ENCODE results near the gene LRRC58.
"Not testable (repeated sequence)": the region's sequence is repeated elsewhere in the genome, so short reads cannot be mapped to it uniquely, and the experiment has no call there.

LRRC58 gene

DNA sequence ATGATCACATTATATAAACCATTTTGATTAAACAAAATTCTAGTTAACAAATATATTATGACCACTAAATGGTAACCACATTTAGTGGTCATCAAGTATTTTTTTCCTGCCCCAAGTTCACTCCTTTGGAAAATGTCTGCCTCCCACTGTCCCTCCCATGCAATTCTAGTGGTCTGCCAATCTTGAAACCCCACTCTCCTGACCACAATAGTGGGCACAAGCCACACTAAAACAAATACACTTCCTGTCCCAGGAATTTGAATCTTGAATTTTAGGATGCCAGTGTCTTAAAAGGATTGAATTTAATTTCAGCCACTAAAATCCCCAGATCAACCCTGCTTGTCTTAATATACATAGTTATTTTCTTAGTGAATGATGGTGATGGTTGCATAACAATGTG lies 50.2 kb downstream of the LRRC58 start:
- TF ChIP-seq CTCF (IDR thresholded peaks at IDR 0.05; ENCODE audit: borderline replicate concordance, insufficient read depth, low read depth, low read length): no peak
- H3K4me3 ChIP-seq (ENCODE audit: low read depth, low read length): no peak overlapping the region

GRCh38 chr3:120291552-120291951 lies 57.6 kb downstream of the LRRC58 start:
- not testable (repeated sequence) for H3K4me3 ChIP-seq (ENCODE audit: low read depth, low read length)

- no peak for TF ChIP-seq CTCF (IDR thresholded peaks at IDR 0.05; ENCODE audit: borderline replicate concordance, insufficient read depth, low read depth, low read length)
- no peak overlapping the region for H3K4me3 ChIP-seq (ENCODE audit: low read depth, low read length)
Observed at GRCh38 chr3:120289636-120290035, 59.5 kb downstream of the LRRC58 start.

DNA sequence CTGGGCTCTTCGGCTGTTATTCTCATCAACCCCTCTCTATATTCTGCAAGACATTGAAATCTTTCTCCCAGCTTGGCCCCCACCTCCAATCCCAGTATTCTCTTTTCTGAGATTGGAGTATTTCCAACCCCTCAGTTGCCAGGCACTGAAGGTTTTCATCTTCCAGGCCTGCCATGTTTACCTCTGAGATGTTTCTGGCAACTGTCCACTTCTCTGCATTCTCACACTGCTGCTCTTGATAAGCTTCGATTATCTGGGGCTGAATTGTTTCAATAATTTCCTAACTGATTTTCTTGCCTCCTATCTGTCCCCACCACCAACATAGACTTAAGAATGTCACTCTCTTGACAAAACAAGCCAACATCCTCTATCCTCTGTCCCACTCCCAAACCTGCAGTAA lies 62.7 kb downstream of the LRRC58 start:
- H3K4me3 ChIP-seq (ENCODE audit: low read depth, low read length): no peak overlapping the region
- no peak for TF ChIP-seq CTCF (IDR thresholded peaks at IDR 0.05; ENCODE audit: borderline replicate concordance, insufficient read depth, low read depth, low read length)

GRCh38 chr3:120285508-120285841 lies 63.7 kb downstream of the LRRC58 start:
- no peak overlapping the region for H3K4me3 ChIP-seq (ENCODE audit: low read depth, low read length)
- no peak for TF ChIP-seq CTCF (IDR thresholded peaks at IDR 0.05; ENCODE audit: borderline replicate concordance, insufficient read depth, low read depth, low read length)

DNA sequence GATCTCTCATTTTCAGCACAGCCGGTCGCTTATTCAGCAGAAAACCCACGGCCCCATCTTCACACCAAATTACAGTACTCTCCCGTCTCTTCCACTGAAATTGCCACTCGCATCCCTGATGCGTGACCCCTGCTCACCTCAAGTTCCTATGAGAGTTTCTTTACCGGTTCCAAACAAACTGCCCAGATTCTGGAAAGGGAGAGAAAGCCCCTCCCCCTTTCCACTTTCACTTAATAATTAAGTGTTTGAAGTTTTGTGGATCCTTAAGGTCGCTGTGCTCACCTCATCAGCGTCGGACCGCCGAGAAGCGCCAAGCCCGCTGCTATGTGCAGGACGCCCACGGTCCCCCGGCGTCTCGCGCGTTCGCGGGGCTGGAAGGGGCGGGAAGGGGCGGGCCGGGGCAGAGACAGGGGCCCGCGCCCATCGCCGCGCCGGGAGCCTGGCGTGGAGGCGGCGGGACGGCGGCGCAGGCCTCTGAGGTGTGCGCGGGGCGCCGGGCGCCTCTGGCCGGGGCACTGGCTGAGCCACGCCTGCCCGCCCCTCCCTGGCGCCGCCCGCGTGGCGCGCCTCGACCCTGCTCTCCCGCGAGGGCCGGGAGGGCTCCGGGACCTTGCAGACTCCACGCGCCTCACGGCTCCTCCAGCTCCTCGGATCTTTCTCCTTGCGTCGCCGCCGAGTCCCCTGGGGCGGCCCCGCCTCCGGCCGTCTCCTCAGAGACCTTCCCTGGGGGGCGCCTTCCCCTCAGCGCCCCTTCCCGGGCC lies 64.2 kb downstream of the LRRC58 start, which contains the start of gene GPR156:
Gene GPR156, minus strand, starts transcription at position 476 of the 761 bp plus-strand sequence. CDS start 41,124 bp downstream, outside the sequence.
- peak within 1 kb of the TSS; percentile 10 for H3K4me3 ChIP-seq (ENCODE audit: low read depth, low read length)
- no peak for TF ChIP-seq CTCF (IDR thresholded peaks at IDR 0.05; ENCODE audit: borderline replicate concordance, insufficient read depth, low read depth, low read length)

- no peak for TF ChIP-seq CTCF (IDR thresholded peaks at IDR 0.05; ENCODE audit: borderline replicate concordance, insufficient read depth, low read depth, low read length)
- H3K4me3 ChIP-seq (ENCODE audit: low read depth, low read length): no peak overlapping the region
Observed at GRCh38 chr3:120281261-120281660, 67.9 kb downstream of the LRRC58 start.

Measured in GM12875 (cell line).